Gastrocnemius medialis (tissue), 4 donors: Measurements from ENCODE around the gene POLR2H.

Source experiments
- POLR2A ChIP-seq, 2 donors: fragments of 450-650 bp; IDR thresholded peaks; one replicate each; pipeline ENCODE4 v1.6.1; 2017; ENCODE audit warnings: antibody characterized with exemption in 2 of 2, mild to moderate bottlenecking in 2 of 2, moderate library complexity in 2 of 2
- TF ChIP-seq, protein P1 (sequence below), 5 experiments: fragments of 450-650 bp in 3 of 5; fragments of 200-600 bp in 2 of 5; sonication (generic) in 2 of 5; IDR thresholded peaks in 4 of 5; conservative IDR thresholded peaks in 1 of 5; 1 replicate in 4 of 5; 2 replicates in 1 of 5; pipeline ENCODE4 v1.5.1; 2016 to 2019; ENCODE audit warnings: antibody characterized with exemption in 5 of 5, mild to moderate bottlenecking in 3 of 5, moderate library complexity in 3 of 5

DNA sequence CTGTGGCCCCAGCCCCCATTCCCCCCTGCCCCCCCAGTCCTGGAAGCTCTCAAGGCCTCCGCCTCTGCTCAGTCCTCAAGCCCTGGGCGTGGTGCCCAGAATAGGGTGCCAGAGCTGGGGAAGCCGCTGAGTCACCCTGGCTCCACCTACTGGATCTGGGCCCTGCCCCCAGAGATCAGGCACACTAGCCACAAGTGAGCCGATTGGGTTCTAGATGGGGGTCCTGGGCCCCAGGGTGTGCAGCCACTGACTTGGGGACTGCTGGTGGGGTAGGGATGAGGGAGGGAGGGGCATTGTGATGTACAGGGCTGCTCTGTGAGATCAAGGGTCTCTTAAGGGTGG, 41.4 kb upstream of the POLR2H start:
- TF ChIP-seq, protein P1, sequence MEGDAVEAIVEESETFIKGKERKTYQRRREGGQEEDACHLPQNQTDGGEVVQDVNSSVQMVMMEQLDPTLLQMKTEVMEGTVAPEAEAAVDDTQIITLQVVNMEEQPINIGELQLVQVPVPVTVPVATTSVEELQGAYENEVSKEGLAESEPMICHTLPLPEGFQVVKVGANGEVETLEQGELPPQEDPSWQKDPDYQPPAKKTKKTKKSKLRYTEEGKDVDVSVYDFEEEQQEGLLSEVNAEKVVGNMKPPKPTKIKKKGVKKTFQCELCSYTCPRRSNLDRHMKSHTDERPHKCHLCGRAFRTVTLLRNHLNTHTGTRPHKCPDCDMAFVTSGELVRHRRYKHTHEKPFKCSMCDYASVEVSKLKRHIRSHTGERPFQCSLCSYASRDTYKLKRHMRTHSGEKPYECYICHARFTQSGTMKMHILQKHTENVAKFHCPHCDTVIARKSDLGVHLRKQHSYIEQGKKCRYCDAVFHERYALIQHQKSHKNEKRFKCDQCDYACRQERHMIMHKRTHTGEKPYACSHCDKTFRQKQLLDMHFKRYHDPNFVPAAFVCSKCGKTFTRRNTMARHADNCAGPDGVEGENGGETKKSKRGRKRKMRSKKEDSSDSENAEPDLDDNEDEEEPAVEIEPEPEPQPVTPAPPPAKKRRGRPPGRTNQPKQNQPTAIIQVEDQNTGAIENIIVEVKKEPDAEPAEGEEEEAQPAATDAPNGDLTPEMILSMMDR (IDR thresholded peaks at IDR 0.05 in 4 of 5, conservative IDR thresholded peaks at IDR 0.05 in 1 of 5), result no peak
- no peak for TF ChIP-seq POLR2A (IDR thresholded peaks at IDR 0.05)
